Liver (tissue), 9 donors: ENCODE measurements around the gene PIP4K2C. TPM values are rescaled to one million over a fixed set of nuclear protein-coding genes. Genes with fewer than 3 reads are reported as not detected.
"Not testable (repeated sequence)": the region's sequence is repeated elsewhere in the genome, so short reads cannot be mapped to it uniquely, and the experiment has no call there.

ENCODE experiments used
- DNase-seq: peaks from one replicate; pipeline ENCODE4 v3.0.0-alpha.2; 2017; ENCODE audit warnings: low spot score
- H3K27ac ChIP-seq, 2 donors: one replicate each; pipeline ENCODE4 v1.7.0; 2013; ENCODE audit warnings: inconsistent platforms in 2 of 2, low read length in 2 of 2, control low read depth in 1 of 2, low read depth in 1 of 2, mild to moderate bottlenecking in 1 of 2
- H3K27me3 ChIP-seq, 4 donors: one replicate each; pipeline versions ENCODE4 v1.6.1 to v1.7.0; 2013; ENCODE audit warnings: low read length in 3 of 4, inconsistent platforms in 1 of 4, mild to moderate bottlenecking in 1 of 4, moderate library complexity in 1 of 4; ENCODE audit not compliant: control insufficient read depth in 4 of 4, insufficient read depth in 4 of 4
- H3K36me3 ChIP-seq, 4 donors: one replicate each; pipeline versions ENCODE4 v1.6.1 to v1.7.0; 2013; ENCODE audit warnings: low read length in 3 of 4, mild to moderate bottlenecking in 3 of 4, low read depth in 1 of 4, moderate library complexity in 1 of 4; ENCODE audit not compliant: control insufficient read depth in 4 of 4, insufficient read depth in 3 of 4
- H3K4me1 ChIP-seq, 4 donors: one replicate each; pipeline versions ENCODE4 v1.6.1 to v1.7.0; 2013; ENCODE audit warnings: low read length in 3 of 4, mild to moderate bottlenecking in 3 of 4, moderate library complexity in 1 of 4; ENCODE audit not compliant: control insufficient read depth in 4 of 4, insufficient read depth in 4 of 4
- H3K4me3 ChIP-seq, 3 donors: one replicate each; pipeline versions ENCODE4 v1.6.1 to v1.7.0; 2013; ENCODE audit warnings: low read length in 3 of 3, control low read depth in 1 of 3, low read depth in 1 of 3, mild to moderate bottlenecking in 1 of 3
- H3K9ac ChIP-seq, 2 donors: one replicate each; pipeline ENCODE4 v1.7.0; 2013; ENCODE audit warnings: low read length in 2 of 2, mild to moderate bottlenecking in 2 of 2, moderate library complexity in 2 of 2, control low read depth in 1 of 2, low read depth in 1 of 2
- H3K9me3 ChIP-seq, 4 donors: one replicate each; pipeline versions ENCODE4 v1.6.1 to v1.7.0; 2013; ENCODE audit warnings: low read length in 3 of 4; ENCODE audit not compliant: control insufficient read depth in 4 of 4
- ATF3 ChIP-seq: IDR thresholded peaks from 2 replicates; pipeline ENCODE4 v1.6.1; 2016; ENCODE audit warnings: antibody characterized with exemption
- CTCF ChIP-seq: fragments of 150-350 bp; IDR thresholded peaks from 2 replicates; pipeline ENCODE4 v1.5.1; 2017; ENCODE audit warnings: improper control_type of control experiment, low read depth, low read length; ENCODE audit not compliant: missing input control
- EGR1 ChIP-seq, 2 donors: IDR thresholded peaks; 2 replicates each; pipeline ENCODE4 v1.6.1; 2016 to 2018; ENCODE audit warnings: antibody characterized with exemption in 2 of 2, low read depth in 2 of 2
- FOXA1 ChIP-seq: IDR thresholded peaks from 2 replicates; pipeline ENCODE4 v1.6.1; 2016; ENCODE audit warnings: antibody characterized with exemption
- HNF4G ChIP-seq: IDR thresholded peaks from 2 replicates; pipeline ENCODE4 v1.6.1; 2016; ENCODE audit warnings: antibody characterized with exemption
- RAD21 ChIP-seq, 2 donors: IDR thresholded peaks; 2 replicates each; pipeline ENCODE4 v1.6.1; 2016; ENCODE audit warnings: antibody characterized with exemption in 2 of 2, mild to moderate bottlenecking in 2 of 2
- SP1 ChIP-seq: IDR thresholded peaks from 2 replicates; pipeline ENCODE4 v1.6.1; 2018; ENCODE audit warnings: antibody characterized with exemption, mild to moderate bottlenecking
- TAF1 ChIP-seq: conservative IDR thresholded peaks from 2 replicates; pipeline ENCODE4 v1.6.1; 2016; ENCODE audit warnings: antibody characterized with exemption, mild to moderate bottlenecking
- YY1 ChIP-seq: IDR thresholded peaks from 2 replicates; pipeline ENCODE4 v1.6.1; 2016; ENCODE audit warnings: antibody characterized with exemption, mild to moderate bottlenecking
- ZBTB33 ChIP-seq: IDR thresholded peaks from 2 replicates; pipeline ENCODE4 v1.6.1; 2016; ENCODE audit warnings: antibody characterized with exemption
- WGBS: extraction: QIAGEN DNeasy Blood & Tissue Kit; methylation state at CpG from one replicate; pipeline ENCODE4 v1.1.7; 2013; 5-methylcytosine and 5-hydroxymethylcytosine counted together
- polyA plus RNA-seq, 2 donors: library from polyadenylated mRNA; stranded (reverse) in 1 of 2; unstranded in 1 of 2; fragments of 200-250 nt in 1 of 2; fragments of >200 nt in 1 of 2; fragmentation: Nextera tagmentation in 1 of 2; extraction: Ambion mirVana in 1 of 2; gene quantifications; one replicate each; pipeline versions ENCODE4 v1.2.1 to v1.2.3, GENCODE V29; 2013 to 2015
- total RNA-seq, 2 donors: library from RNA; depleted of rRNA; stranded (reverse); fragments of >200 nt; gene quantifications; one replicate each; pipeline ENCODE4 v1.2.3, GENCODE V29; 2014
- donor health status: healthy.
- donor health status: healthy.
- donor health status: healthy.
- donor health status: healthy.
- donor health status: healthy.

Gene PIP4K2C
- total and polyA plus RNA-seq, 4 donors = 6.5 to 11.9 (median 9.4) TPM

GRCh38 chr12:57640175-57641042, 49.4 kb downstream of the PIP4K2C start (continued):
- TF ChIP-seq ATF3 (no peak), ZBTB33 (no peak), EGR1 (IDR thresholded peaks at IDR 0.05; ENCODE audit: low read depth in 2 of 2) (no peak), HNF4G (no peak)

- DNase-seq = no peak
- Histone ChIP-seq H3K9me3 (no peaks in the 10 kb centered on the region), H3K36me3 (no peaks in the 10 kb centered on the region), H3K27ac (no peak overlapping the region), H3K27me3 (no peaks in the 10 kb centered on the region), H3K4me1 (no peaks in the 10 kb centered on the region), H3K9ac (no peak overlapping the region), H3K4me3 (no peak overlapping the region)
- TF ChIP-seq YY1 (no peak), RAD21 (IDR thresholded peaks at IDR 0.05) (no peak), CTCF (no peak), HNF4G (no peak), FOXA1 (no peak), EGR1 (IDR thresholded peaks at IDR 0.05; ENCODE audit: low read depth in 2 of 2) (no peak), SP1 (no peak), TAF1 (no peak)
- 49% methylated on average over 5 of the region's 5 CpGs for WGBS
These were observed 50.9 kb downstream of the PIP4K2C start for GRCh38 chr12:57641699-57642442.

- DNase-seq, H3K9me3 ChIP-seq: not testable (repeated sequence)
- WGBS = 62% methylated on average over 11 of the region's 13 CpGs
These were observed 55.1 kb downstream of the PIP4K2C start for GRCh38 chr12:57645990-57646658.

GRCh38 chr12:57646659-57647049, 55.7 kb downstream of the PIP4K2C start:
- H3K4me1 ChIP-seq, H3K4me3 ChIP-seq, H3K36me3 ChIP-seq, DNase-seq, H3K27me3 ChIP-seq, H3K9me3 ChIP-seq, H3K9ac ChIP-seq, H3K27ac ChIP-seq: not testable (repeated sequence)
- WGBS = 96% methylated on average over 10 of the region's 15 CpGs

More at GRCh38 chr12:57645990-57646658, 55.1 kb downstream of the PIP4K2C start:
- H3K9ac ChIP-seq, H3K36me3 ChIP-seq, H3K27ac ChIP-seq, H3K4me1 ChIP-seq, H3K27me3 ChIP-seq, H3K4me3 ChIP-seq: not testable (repeated sequence)
